Activated CD4-positive, alpha-beta T cell treated with anti-CD3 and anti-CD28 coated beads, Interleukin-2, amount 10 ng/mL, durations not matched to agents 7 days and 5 days (primary cell): ENCODE data around the gene SYT7. TPM values are rescaled to one million over a fixed set of nuclear protein-coding genes. Genes with fewer than 3 reads are reported as not detected.

Source experiments
- CTCF ChIA-PET: fragments of 350-600 bp; sonication (Branson Sonifier 250); formaldehyde crosslinking; loops from one replicate; lab custom pipeline; 2021; ENCODE audit warnings: antibody characterized with exemption; lab: Charles Lee
- POLR2A ChIA-PET: fragments of 350-600 bp; sonication (Branson Sonifier 250); formaldehyde crosslinking; loops from one replicate; lab custom pipeline; 2021; ENCODE audit warnings: antibody characterized with exemption; lab: Charles Lee
- DNase-seq: peaks from one replicate; pipeline ENCODE4 v3.0.0-alpha.2; 2020
- H3K27ac Mint-ChIP-seq: one replicate; pipeline ENCODE4 v1.8.0; 2021; ENCODE audit warnings: mild to moderate bottlenecking, moderate library complexity, mixed read lengths
- H3K27me3 Mint-ChIP-seq: one replicate; pipeline ENCODE4 v1.8.0; 2021; ENCODE audit warnings: mixed read lengths
- H3K36me3 Mint-ChIP-seq: one replicate; pipeline ENCODE4 v1.8.0; 2021; ENCODE audit warnings: low read depth, mixed read lengths
- H3K4me1 Mint-ChIP-seq: one replicate; pipeline ENCODE4 v1.8.0; 2021; ENCODE audit warnings: mixed read lengths
- H3K4me3 Mint-ChIP-seq: one replicate; pipeline ENCODE4 v1.8.0; 2021; ENCODE audit warnings: mild to moderate bottlenecking, moderate library complexity, mixed read lengths
- H3K9me3 Mint-ChIP-seq: one replicate; pipeline ENCODE4 v1.8.0; 2021; ENCODE audit warnings: mixed read lengths
- total RNA-seq, 2 experiments: library from RNA; stranded (reverse); gene quantifications; one replicate each; pipeline ENCODE4 v1.2.3, GENCODE V29; 2021

The SYT7 gene
- total RNA-seq, 2 experiments from 2014 or later = not detected

- no peak overlapping the region for H3K27ac Mint-ChIP-seq
- peaks cover 5% of the 10 kb centered on the region for H3K27me3 Mint-ChIP-seq
- CTCF ChIA-PET = no interaction called here
These were observed 38.2 kb downstream of the SYT7 start for GRCh38 chr11:61542705-61543104.

GRCh38 chr11:61542024-61542461 lies 38.8 kb downstream of the SYT7 start:
- POLR2A ChIA-PET = no interaction called here
- H3K9me3 Mint-ChIP-seq = no peaks in the 10 kb centered on the region
- CTCF ChIA-PET = interaction anchor here (1.2 to 1.3 kb wide), 2 partner anchors 10 to 53 kb away, joined by 3 to 6 read pairs; no protein-coding TSS in a partner anchor
- no peak overlapping the region for H3K27ac Mint-ChIP-seq
- no peak for DNase-seq
- H3K36me3 Mint-ChIP-seq = no peaks in the 10 kb centered on the region
- peaks cover 5% of the 10 kb centered on the region for H3K27me3 Mint-ChIP-seq
- H3K4me1 Mint-ChIP-seq = no peaks in the 10 kb centered on the region
- H3K4me3 Mint-ChIP-seq = no peak overlapping the region

More at GRCh38 chr11:61542705-61543104, 38.2 kb downstream of the SYT7 start:
- POLR2A ChIA-PET = no interaction called here
- H3K9me3 Mint-ChIP-seq = no peaks in the 10 kb centered on the region
- no peak overlapping the region for H3K4me3 Mint-ChIP-seq
- DNase-seq = no peak
- H3K4me1 Mint-ChIP-seq = no peaks in the 10 kb centered on the region
- no peaks in the 10 kb centered on the region for H3K36me3 Mint-ChIP-seq

GRCh38 chr11:61541598-61541997 lies 39.3 kb downstream of the SYT7 start:
- H3K4me1 Mint-ChIP-seq = no peaks in the 10 kb centered on the region
- H3K36me3 Mint-ChIP-seq = no peaks in the 10 kb centered on the region
- H3K4me3 Mint-ChIP-seq = no peak overlapping the region
- ChIA-PET CTCF (interaction anchor here (1.2 to 1.3 kb wide), 2 partner anchors 10 to 53 kb away, joined by 3 to 6 read pairs; no protein-coding TSS in a partner anchor), POLR2A (no interaction called here)
- no peak for DNase-seq
- H3K9me3 Mint-ChIP-seq = no peaks in the 10 kb centered on the region
- H3K27ac Mint-ChIP-seq = no peak overlapping the region
- peaks cover 5% of the 10 kb centered on the region for H3K27me3 Mint-ChIP-seq

- Mint-ChIP-seq H3K27me3 (peaks cover 5% of the 10 kb centered on the region), H3K4me3 (no peak overlapping the region), H3K36me3 (no peaks in the 10 kb centered on the region), H3K4me1 (no peaks in the 10 kb centered on the region), H3K9me3 (no peaks in the 10 kb centered on the region), H3K27ac (no peak overlapping the region)
- ChIA-PET CTCF (no interaction called here), POLR2A (no interaction called here)
- DNase-seq = no peak
These were observed 40.3 kb downstream of the SYT7 start for GRCh38 chr11:61540528-61540927.

- Mint-ChIP-seq H3K27me3 (peaks cover 5% of the 10 kb centered on the region), H3K36me3 (no peaks in the 10 kb centered on the region), H3K27ac (no peak overlapping the region), H3K9me3 (no peaks in the 10 kb centered on the region), H3K4me3 (no peak overlapping the region), H3K4me1 (no peaks in the 10 kb centered on the region)
- DNase-seq = no peak
- CTCF ChIA-PET = interaction anchor here (1.8 kb wide), 1 partner anchor 13 kb away, joined by 4 read pairs; no protein-coding TSS in a partner anchor
- POLR2A ChIA-PET = no interaction called here
These were observed 41.0 kb downstream of the SYT7 start for GRCh38 chr11:61539831-61540357.

- no peak overlapping the region for H3K4me3 Mint-ChIP-seq
- CTCF ChIA-PET = interaction anchor here (1.8 kb wide), 1 partner anchor 12 kb away, joined by 4 read pairs; no protein-coding TSS in a partner anchor
- no peaks in the 10 kb centered on the region for H3K36me3 Mint-ChIP-seq
- no peaks in the 10 kb centered on the region for H3K9me3 Mint-ChIP-seq
- POLR2A ChIA-PET = no interaction called here
- no peak overlapping the region for H3K27ac Mint-ChIP-seq
- no peak for DNase-seq
- no peaks in the 10 kb centered on the region for H3K4me1 Mint-ChIP-seq
- peaks cover 5% of the 10 kb centered on the region for H3K27me3 Mint-ChIP-seq
These were observed 41.9 kb downstream of the SYT7 start for GRCh38 chr11:61539006-61539405.

GRCh38 chr11:61538636-61538961 lies 42.3 kb downstream of the SYT7 start:
- ChIA-PET CTCF (interaction anchor here (1.8 kb wide), 1 partner anchor 12 kb away, joined by 4 read pairs; no protein-coding TSS in a partner anchor), POLR2A (no interaction called here)
- Mint-ChIP-seq H3K36me3 (no peaks in the 10 kb centered on the region), H3K4me3 (no peak overlapping the region), H3K27me3 (peaks cover 5% of the 10 kb centered on the region), H3K27ac (no peak overlapping the region), H3K4me1 (no peaks in the 10 kb centered on the region), H3K9me3 (no peaks in the 10 kb centered on the region)
- DNase-seq = no peak

GRCh38 chr11:61537326-61537725 lies 43.5 kb downstream of the SYT7 start:
- no peak for DNase-seq
- Mint-ChIP-seq H3K27me3 (peaks cover 5% of the 10 kb centered on the region), H3K27ac (no peak overlapping the region), H3K9me3 (no peaks in the 10 kb centered on the region), H3K36me3 (no peaks in the 10 kb centered on the region), H3K4me1 (no peaks in the 10 kb centered on the region), H3K4me3 (no peak overlapping the region)
- ChIA-PET CTCF (no interaction called here), POLR2A (no interaction called here)

- H3K9me3 Mint-ChIP-seq = no peaks in the 10 kb centered on the region
- ChIA-PET POLR2A (no interaction called here), CTCF (interaction anchor here (0.7 to 1.5 kb wide), 2 partner anchors 20 to 61 kb away, joined by 4 to 7 read pairs; no protein-coding TSS in a partner anchor)
- H3K4me3 Mint-ChIP-seq = no peak overlapping the region
- H3K27me3 Mint-ChIP-seq = peaks cover 5% of the 10 kb centered on the region
- no peaks in the 10 kb centered on the region for H3K4me1 Mint-ChIP-seq
- DNase-seq = no peak
- no peak overlapping the region for H3K27ac Mint-ChIP-seq
- H3K36me3 Mint-ChIP-seq = no peaks in the 10 kb centered on the region
These were observed 44.1 kb downstream of the SYT7 start for GRCh38 chr11:61536676-61537270.

GRCh38 chr11:61535998-61536675 lies 44.7 kb downstream of the SYT7 start:
- no peaks in the 10 kb centered on the region for H3K4me1 Mint-ChIP-seq

GRCh38 chr11:61534933-61535839 lies 45.7 kb downstream of the SYT7 start:
- Mint-ChIP-seq H3K36me3 (no peaks in the 10 kb centered on the region), H3K4me1 (no peaks in the 10 kb centered on the region), H3K27ac (no peak overlapping the region), H3K4me3 (no peak overlapping the region), H3K27me3 (no peaks in the 10 kb centered on the region), H3K9me3 (no peaks in the 10 kb centered on the region)
- DNase-seq = no peak
- POLR2A ChIA-PET = no interaction called here
- CTCF ChIA-PET = interaction anchor here (0.7 to 1.5 kb wide), 2 partner anchors 19 to 34 kb away, joined by 3 to 7 read pairs; no protein-coding TSS in a partner anchor

More at GRCh38 chr11:61535998-61536675, 44.7 kb downstream of the SYT7 start:
- ChIA-PET POLR2A (no interaction called here), CTCF (interaction anchor here (0.7 to 1.5 kb wide), 2 partner anchors 20 to 60 kb away, joined by 4 to 7 read pairs; no protein-coding TSS in a partner anchor)
- no peak for DNase-seq
- H3K27ac Mint-ChIP-seq = no peak overlapping the region
- no peak overlapping the region for H3K4me3 Mint-ChIP-seq
- no peaks in the 10 kb centered on the region for H3K9me3 Mint-ChIP-seq
- no peaks in the 10 kb centered on the region for H3K36me3 Mint-ChIP-seq
- no peaks in the 10 kb centered on the region for H3K27me3 Mint-ChIP-seq
